Measurements from ENCODE around the gene MCU.

- no peak for TF ChIP-seq POLR2A (IDR thresholded peaks at IDR 0.05; ENCODE audit: low read length)
- TF ChIP-seq GATA1 (IDR thresholded peaks at IDR 0.05; ENCODE audit: low read depth, low read length), result no peak
These were observed 124.6 kb downstream of the MCU start for GRCh38 chr10:72816565-72816964.
